Measurements from ENCODE around the gene LAPTM4A.

The LAPTM4A gene

DNA sequence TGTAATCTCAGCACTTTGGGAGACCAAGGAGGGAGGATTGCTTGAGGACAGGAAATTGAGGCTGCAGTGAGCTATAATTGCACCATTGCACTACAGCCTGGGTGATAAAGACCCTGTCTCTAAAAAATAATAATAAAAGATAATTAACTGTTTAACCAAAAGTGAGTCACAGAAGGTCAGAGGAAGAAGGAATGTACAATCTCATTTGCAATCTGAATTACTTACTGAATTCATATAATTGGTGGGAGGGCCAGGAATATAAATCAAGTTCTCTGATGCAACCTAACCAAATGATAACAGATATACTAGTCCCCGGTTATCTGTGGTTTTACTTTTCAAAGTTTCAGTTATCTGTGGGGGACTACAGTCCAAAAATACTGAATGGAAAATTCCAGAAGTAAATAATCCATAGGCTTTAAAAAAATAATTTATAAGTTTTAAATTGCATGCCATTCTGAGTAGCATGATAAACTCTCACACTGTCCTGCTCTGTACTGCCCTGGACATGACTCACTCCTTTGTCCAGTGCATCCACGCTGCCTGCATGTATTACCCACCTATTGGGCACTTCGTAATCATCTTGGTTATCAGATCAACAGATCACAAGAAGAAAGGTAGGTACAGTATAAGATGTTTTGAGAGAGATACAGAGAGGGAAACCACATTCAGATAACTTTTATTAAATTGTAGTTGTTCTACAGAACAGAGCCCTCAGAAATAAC is 26.2 kb downstream of the LAPTM4A start:
- no peaks in the 10 kb centered on the region for H3K27me3 ChIP-seq (ENCODE audit: control insufficient read depth in 1 of 2, insufficient read depth in 2 of 2, low read length in 2 of 2)
- no peaks in the 10 kb centered on the region for H3K9me3 ChIP-seq (ENCODE audit: control insufficient read depth in 1 of 2, low read length in 2 of 2)
- H3K4me3 ChIP-seq (ENCODE audit: low read depth in 1 of 2, low read length in 2 of 2) = no peak overlapping the region
- peaks cover 6% of the 10 kb centered on the region in 2 donors for H3K4me1 ChIP-seq (ENCODE audit: control insufficient read depth in 1 of 2, insufficient read depth in 2 of 2, low read length in 2 of 2)
- H3K36me3 ChIP-seq (ENCODE audit: control insufficient read depth in 1 of 2, insufficient read depth in 2 of 2, low read length in 2 of 2) = peaks cover 4 to 13% of the 10 kb centered on the region in 2 donors
- no peak overlapping the region for H3K9ac ChIP-seq (ENCODE audit: low read depth in 1 of 2, low read length in 2 of 2)
- no peak overlapping the region for H3K27ac ChIP-seq (ENCODE audit: low read depth, low read length)

DNA sequence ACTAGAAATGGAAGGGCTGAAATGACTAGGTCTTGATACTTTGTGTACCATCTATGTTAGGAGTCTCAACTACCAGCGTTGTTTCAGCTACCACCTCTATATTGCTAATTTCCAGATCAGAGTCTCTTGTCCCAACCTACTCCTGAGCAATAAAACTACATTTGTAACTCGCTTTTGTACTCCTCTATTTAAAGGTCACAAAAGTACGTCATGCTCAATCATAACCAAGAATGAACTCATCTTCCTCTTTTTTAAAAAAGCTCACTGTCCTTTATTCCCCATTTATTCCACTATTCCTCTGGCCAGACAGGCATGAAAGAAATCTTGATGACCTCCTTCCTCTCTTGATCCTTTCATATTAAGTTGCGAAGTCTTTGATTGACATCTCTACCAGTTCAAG is 27.7 kb downstream of the LAPTM4A start:
- Histone ChIP-seq H3K27me3 (ENCODE audit: control insufficient read depth in 1 of 2, insufficient read depth in 2 of 2, low read length in 2 of 2) (no peaks in the 10 kb centered on the region), H3K9ac (ENCODE audit: low read depth in 1 of 2, low read length in 2 of 2) (no peak overlapping the region), H3K9me3 (ENCODE audit: control insufficient read depth in 1 of 2, low read length in 2 of 2) (no peaks in the 10 kb centered on the region), H3K4me3 (ENCODE audit: low read depth in 1 of 2, low read length in 2 of 2) (no peak overlapping the region), H3K36me3 (ENCODE audit: control insufficient read depth in 1 of 2, insufficient read depth in 2 of 2, low read length in 2 of 2) (peaks cover 0 to 4% of the 10 kb centered on the region in 2 donors), H3K4me1 (ENCODE audit: control insufficient read depth in 1 of 2, insufficient read depth in 2 of 2, low read length in 2 of 2) (peaks cover 6% of the 10 kb centered on the region in 2 donors), H3K27ac (ENCODE audit: low read depth, low read length) (no peak overlapping the region)

DNA sequence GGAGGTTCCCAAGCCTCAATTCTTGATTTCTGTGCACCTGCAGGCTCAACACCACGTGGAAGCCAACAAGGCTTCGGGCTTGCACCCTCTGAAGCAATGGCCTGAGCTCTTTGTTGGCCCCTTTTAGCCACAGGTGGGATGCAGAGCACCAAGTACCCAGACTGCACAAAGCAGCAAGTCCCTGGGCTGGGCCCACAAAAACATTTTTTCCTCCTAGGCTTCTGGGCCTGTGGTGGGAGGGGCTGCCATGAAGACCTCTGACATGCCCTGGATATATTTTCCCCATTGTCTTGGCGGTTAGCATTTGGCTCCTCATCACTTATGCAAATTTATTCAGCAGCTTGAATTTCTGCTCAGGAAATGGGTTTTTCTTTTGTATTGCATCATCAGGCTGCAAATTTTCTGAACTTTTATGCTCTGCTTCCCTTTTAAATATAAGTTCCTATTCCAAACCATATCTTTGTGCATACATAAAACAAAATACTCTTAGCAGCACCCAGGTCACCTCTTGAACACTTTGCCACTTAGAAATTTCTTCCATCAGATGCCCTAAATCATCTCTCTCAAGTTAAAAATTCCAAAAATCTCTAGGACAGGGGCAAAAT is 29.9 kb downstream of the LAPTM4A start:
- Histone ChIP-seq H3K36me3 (ENCODE audit: control insufficient read depth in 1 of 2, insufficient read depth in 2 of 2, low read length in 2 of 2) (no peaks in the 10 kb centered on the region), H3K4me1 (ENCODE audit: control insufficient read depth in 1 of 2, insufficient read depth in 2 of 2, low read length in 2 of 2) (no peaks in the 10 kb centered on the region), H3K4me3 (ENCODE audit: low read depth in 1 of 2, low read length in 2 of 2) (no peak overlapping the region), H3K27ac (ENCODE audit: low read depth, low read length) (no peak overlapping the region), H3K27me3 (ENCODE audit: control insufficient read depth in 1 of 2, insufficient read depth in 2 of 2, low read length in 2 of 2) (no peaks in the 10 kb centered on the region), H3K9me3 (ENCODE audit: control insufficient read depth in 1 of 2, low read length in 2 of 2) (no peaks in the 10 kb centered on the region), H3K9ac (ENCODE audit: low read depth in 1 of 2, low read length in 2 of 2) (no peak overlapping the region)

DNA sequence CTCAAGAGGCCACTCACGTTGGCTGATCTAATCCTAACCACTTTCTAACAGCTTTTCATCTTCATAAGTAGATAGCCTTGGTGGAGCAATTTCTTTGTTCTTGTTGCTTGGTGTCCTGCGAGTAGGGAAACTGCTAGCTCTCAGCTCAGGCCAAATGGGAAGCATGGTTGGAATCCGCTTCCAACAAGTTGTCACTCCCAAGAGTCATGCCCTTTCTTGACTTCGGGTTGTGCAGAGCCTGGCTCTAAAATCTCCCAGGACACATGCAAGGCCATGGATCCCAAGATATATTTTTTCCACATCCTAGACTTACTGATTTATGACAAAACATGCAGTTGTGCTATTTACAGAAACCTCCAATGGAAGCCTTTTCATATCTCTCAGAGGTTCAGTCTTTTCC is 31.7 kb downstream of the LAPTM4A start:
- H3K4me3 ChIP-seq (ENCODE audit: low read depth in 1 of 2, low read length in 2 of 2) = no peak overlapping the region
- H3K27ac ChIP-seq (ENCODE audit: low read depth, low read length) = no peak overlapping the region
- no peaks in the 10 kb centered on the region for H3K9me3 ChIP-seq (ENCODE audit: control insufficient read depth in 1 of 2, low read length in 2 of 2)
- no peak overlapping the region for H3K9ac ChIP-seq (ENCODE audit: low read depth in 1 of 2, low read length in 2 of 2)
- H3K27me3 ChIP-seq (ENCODE audit: control insufficient read depth in 1 of 2, insufficient read depth in 2 of 2, low read length in 2 of 2) = no peaks in the 10 kb centered on the region
- no peaks in the 10 kb centered on the region for H3K4me1 ChIP-seq (ENCODE audit: control insufficient read depth in 1 of 2, insufficient read depth in 2 of 2, low read length in 2 of 2)
- no peaks in the 10 kb centered on the region for H3K36me3 ChIP-seq (ENCODE audit: control insufficient read depth in 1 of 2, insufficient read depth in 2 of 2, low read length in 2 of 2)

DNA sequence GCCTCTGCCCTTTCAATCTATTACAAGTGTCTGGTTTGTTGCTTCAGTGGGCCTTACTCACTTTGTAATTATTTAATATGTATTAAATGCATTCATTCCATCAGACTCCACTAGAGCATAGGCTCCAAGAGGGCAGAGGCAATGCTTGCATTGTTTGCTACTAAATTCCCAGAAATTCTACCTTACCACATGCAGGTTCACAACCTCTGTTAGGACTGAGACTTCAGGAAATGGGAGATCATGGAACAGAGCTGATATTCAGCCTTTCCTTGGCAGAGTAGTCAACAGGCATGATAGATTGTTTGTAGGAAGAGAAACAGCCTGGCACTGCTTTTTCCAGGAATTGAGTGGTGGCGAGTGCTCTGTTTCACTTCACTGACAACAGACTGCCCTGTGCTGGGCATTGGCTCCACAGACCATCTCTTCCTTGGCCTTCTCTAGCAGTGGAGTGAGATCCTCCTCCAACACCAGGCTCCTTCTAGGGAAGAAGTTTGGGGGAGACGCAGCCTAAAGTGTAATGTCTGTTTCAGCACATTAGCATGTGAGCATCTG is 32.8 kb downstream of the LAPTM4A start:
- Histone ChIP-seq H3K4me1 (ENCODE audit: control insufficient read depth in 1 of 2, insufficient read depth in 2 of 2, low read length in 2 of 2) (no peaks in the 10 kb centered on the region), H3K9me3 (ENCODE audit: control insufficient read depth in 1 of 2, low read length in 2 of 2) (no peaks in the 10 kb centered on the region), H3K36me3 (ENCODE audit: control insufficient read depth in 1 of 2, insufficient read depth in 2 of 2, low read length in 2 of 2) (no peaks in the 10 kb centered on the region), H3K27me3 (ENCODE audit: control insufficient read depth in 1 of 2, insufficient read depth in 2 of 2, low read length in 2 of 2) (peaks cover 0 to 3% of the 10 kb centered on the region in 2 donors), H3K9ac (ENCODE audit: low read depth in 1 of 2, low read length in 2 of 2) (no peak overlapping the region), H3K4me3 (ENCODE audit: low read depth in 1 of 2, low read length in 2 of 2) (no peak overlapping the region), H3K27ac (ENCODE audit: low read depth, low read length) (no peak overlapping the region)

DNA sequence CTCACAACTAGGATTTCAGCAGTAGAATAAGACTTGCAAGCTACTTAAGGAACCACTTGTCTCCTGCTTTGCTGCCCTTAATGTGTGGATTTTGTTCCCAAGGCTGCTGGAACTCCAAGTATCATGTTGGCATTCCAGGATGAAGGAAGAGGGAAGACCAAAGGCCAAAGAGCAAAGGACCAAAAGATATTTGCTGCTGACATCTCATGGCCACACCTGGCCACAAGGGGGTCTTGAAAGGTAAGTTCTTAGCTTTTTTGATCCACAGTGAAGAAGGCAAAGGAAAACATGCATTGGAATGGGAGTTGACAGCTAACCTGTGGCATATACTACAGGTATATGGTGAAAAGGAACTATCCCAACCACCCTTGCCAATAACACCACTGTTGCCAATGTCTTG is 35.1 kb downstream of the LAPTM4A start:
- Histone ChIP-seq H3K27ac (ENCODE audit: low read depth, low read length) (no peak overlapping the region), H3K36me3 (ENCODE audit: control insufficient read depth in 1 of 2, insufficient read depth in 2 of 2, low read length in 2 of 2) (no peaks in the 10 kb centered on the region), H3K27me3 (ENCODE audit: control insufficient read depth in 1 of 2, insufficient read depth in 2 of 2, low read length in 2 of 2) (peaks cover 12% of the 10 kb centered on the region in 2 donors), H3K9me3 (ENCODE audit: control insufficient read depth in 1 of 2, low read length in 2 of 2) (no peaks in the 10 kb centered on the region), H3K4me1 (ENCODE audit: control insufficient read depth in 1 of 2, insufficient read depth in 2 of 2, low read length in 2 of 2) (peaks cover 0 to 11% of the 10 kb centered on the region in 2 donors), H3K9ac (ENCODE audit: low read depth in 1 of 2, low read length in 2 of 2) (no peak overlapping the region), H3K4me3 (ENCODE audit: low read depth in 1 of 2, low read length in 2 of 2) (no peak overlapping the region)

DNA sequence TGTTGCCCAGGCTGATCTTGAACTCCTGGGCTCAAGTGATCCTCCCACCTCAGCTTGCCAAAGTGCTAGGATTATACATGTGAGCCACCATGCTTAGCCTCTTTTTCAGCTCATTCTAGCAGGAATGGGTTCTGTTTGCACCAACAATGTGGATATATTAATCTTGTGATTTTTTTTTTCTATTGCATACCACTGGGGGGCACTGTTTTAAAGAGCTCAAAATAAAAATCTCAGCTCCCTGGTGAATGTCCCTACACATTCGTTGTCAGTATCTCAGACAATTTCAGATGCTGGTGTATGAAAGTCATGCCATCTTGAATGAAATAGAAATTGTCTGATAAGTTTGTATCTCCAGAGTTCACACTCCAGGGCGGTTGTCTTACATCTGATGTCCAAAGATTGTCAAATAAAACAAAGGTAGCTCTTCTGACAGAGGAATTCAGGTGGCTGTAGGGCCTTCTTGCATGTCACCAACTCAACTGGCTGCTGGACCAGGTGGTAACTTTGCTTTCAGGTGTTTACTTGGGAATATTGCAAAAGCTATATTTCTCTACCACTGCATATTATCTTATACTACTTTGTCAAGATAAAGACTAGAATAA is 35.8 kb downstream of the LAPTM4A start:
- Histone ChIP-seq H3K4me3 (ENCODE audit: low read depth in 1 of 2, low read length in 2 of 2) (no peak overlapping the region), H3K9me3 (ENCODE audit: control insufficient read depth in 1 of 2, low read length in 2 of 2) (no peaks in the 10 kb centered on the region), H3K36me3 (ENCODE audit: control insufficient read depth in 1 of 2, insufficient read depth in 2 of 2, low read length in 2 of 2) (no peaks in the 10 kb centered on the region), H3K4me1 (ENCODE audit: control insufficient read depth in 1 of 2, insufficient read depth in 2 of 2, low read length in 2 of 2) (peaks cover 0 to 11% of the 10 kb centered on the region in 2 donors), H3K9ac (ENCODE audit: low read depth in 1 of 2, low read length in 2 of 2) (no peak overlapping the region), H3K27me3 (ENCODE audit: control insufficient read depth in 1 of 2, insufficient read depth in 2 of 2, low read length in 2 of 2) (peaks cover 17 to 19% of the 10 kb centered on the region in 2 donors), H3K27ac (ENCODE audit: low read depth, low read length) (no peak overlapping the region)

DNA sequence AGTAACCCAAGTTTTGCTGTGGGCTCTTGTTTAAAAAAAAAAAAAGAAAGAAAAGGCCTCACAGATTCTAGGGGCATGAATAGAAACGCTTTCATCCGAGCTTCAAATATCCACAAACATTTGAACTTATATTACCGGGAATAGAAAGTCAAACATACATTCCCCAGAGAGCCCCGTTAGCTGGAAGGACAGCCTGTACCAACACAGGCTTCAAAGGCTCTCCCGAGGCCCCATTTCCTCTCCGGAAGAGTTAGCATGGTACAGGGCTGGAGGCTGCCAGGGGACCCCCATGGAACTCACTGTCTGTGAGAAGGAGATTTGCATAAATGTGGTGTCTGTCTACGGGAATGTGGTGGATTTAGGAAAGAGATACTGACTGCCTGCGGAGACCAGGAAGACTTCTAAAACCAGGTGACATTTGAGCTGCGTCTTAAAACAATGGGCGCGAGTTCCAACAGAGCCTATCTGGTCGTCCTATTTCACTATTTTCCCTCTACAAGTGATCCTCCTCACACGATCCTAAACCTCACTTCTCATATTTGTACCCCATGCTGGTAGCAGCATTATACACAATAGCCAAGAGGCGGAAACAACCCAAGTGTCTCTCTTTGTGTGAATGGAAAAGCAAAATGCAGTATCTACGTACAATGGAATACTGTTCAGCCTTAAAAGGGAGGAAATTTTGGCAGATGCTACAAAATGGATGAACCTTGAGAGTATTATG is 38.1 kb downstream of the LAPTM4A start:
- H3K4me1 ChIP-seq (ENCODE audit: control insufficient read depth in 1 of 2, insufficient read depth in 2 of 2, low read length in 2 of 2) = peaks cover 0 to 11% of the 10 kb centered on the region in 2 donors
- H3K9ac ChIP-seq (ENCODE audit: low read depth in 1 of 2, low read length in 2 of 2) = no peak overlapping the region
- no peak overlapping the region for H3K27ac ChIP-seq (ENCODE audit: low read depth, low read length)
- H3K4me3 ChIP-seq (ENCODE audit: low read depth in 1 of 2, low read length in 2 of 2) = peak overlapping the region; percentile 45 to 61
- H3K9me3 ChIP-seq (ENCODE audit: control insufficient read depth in 1 of 2, low read length in 2 of 2) = no peaks in the 10 kb centered on the region
- H3K36me3 ChIP-seq (ENCODE audit: control insufficient read depth in 1 of 2, insufficient read depth in 2 of 2, low read length in 2 of 2) = no peaks in the 10 kb centered on the region
- H3K27me3 ChIP-seq (ENCODE audit: control insufficient read depth in 1 of 2, insufficient read depth in 2 of 2, low read length in 2 of 2) = peaks cover 22 to 23% of the 10 kb centered on the region in 2 donors

DNA sequence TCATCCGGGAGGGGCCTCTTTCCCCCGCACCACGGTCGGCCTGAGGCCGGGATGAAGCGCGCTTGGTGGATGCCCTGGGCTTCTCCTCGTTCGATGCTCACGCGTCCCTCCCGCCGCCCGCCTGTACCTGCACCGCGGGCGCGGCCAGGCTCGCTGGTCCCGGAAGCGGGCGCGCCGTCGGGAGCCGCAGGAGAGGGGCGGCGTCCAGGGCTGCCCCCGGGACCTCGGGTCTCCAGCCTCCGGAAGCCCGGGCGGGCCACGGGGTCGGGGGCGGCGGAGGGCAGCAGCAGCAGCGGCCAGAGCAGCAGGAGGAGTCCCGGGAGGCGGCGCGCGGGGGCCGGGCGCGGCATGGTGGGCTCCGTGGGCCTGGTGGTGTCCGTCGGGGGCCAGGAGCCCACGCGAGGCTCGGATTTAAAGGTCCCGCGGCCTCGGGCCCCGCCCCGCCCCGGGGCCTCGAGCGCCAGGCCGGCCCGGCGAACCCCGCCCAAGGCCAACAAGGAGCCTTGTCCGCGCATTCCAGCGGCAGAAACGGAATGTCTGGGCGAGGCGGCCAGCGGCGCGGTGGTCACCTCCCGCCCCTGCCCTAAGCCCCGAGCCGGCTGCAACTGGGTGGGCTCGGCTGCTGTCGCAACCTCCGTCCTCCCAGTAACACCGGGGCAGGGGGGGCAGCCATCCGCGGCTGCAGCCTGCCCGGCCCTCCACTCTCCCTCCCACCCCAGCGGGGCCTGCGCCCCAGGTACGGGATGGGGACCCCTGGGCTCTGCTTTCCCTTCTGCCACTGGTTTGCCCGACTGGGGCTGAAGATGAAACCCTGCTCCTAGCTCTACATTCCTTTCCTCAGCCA is 38.9 kb downstream of the LAPTM4A start, which contains the start of gene MATN3:
Gene MATN3, minus strand, starts transcription at position 387 of the 844 bp plus-strand sequence. Its CDS starts 37 bp downstream, at position 350.
- Histone ChIP-seq H3K4me3 (ENCODE audit: low read depth in 1 of 2, low read length in 2 of 2) (peak within 1 kb of the TSS; percentile 45 to 61), H3K9ac (ENCODE audit: low read depth in 1 of 2, low read length in 2 of 2) (no peak within 1 kb of the TSS), H3K27ac (ENCODE audit: low read depth, low read length) (no peak within 1 kb of the TSS), H3K4me1 (ENCODE audit: control insufficient read depth in 1 of 2, insufficient read depth in 2 of 2, low read length in 2 of 2) (peaks cover 0 to 11% of the 10 kb centered on the region in 2 donors), H3K36me3 (ENCODE audit: control insufficient read depth in 1 of 2, insufficient read depth in 2 of 2, low read length in 2 of 2) (no peaks in the 10 kb centered on the region), H3K27me3 (ENCODE audit: control insufficient read depth in 1 of 2, insufficient read depth in 2 of 2, low read length in 2 of 2) (peaks cover 22 to 23% of the 10 kb centered on the region in 2 donors), H3K9me3 (ENCODE audit: control insufficient read depth in 1 of 2, low read length in 2 of 2) (no peaks in the 10 kb centered on the region)

Data from duodenal mucosa (tissue), 2 donors.